ENCODE measurements around the gene ZBTB8A.
A peak's percentile ranks its signal among the peaks of the same experiment; 100 is the strongest.
"Not testable (repeated sequence)": the region's sequence is repeated elsewhere in the genome, so short reads cannot be mapped to it uniquely, and the experiment has no call there.

ZBTB8A gene

GRCh38 chr1:32622205-32622604 is 83.0 kb downstream of the ZBTB8A start:
- DNase-seq (ENCODE audit: low read depth): no peak

DNA sequence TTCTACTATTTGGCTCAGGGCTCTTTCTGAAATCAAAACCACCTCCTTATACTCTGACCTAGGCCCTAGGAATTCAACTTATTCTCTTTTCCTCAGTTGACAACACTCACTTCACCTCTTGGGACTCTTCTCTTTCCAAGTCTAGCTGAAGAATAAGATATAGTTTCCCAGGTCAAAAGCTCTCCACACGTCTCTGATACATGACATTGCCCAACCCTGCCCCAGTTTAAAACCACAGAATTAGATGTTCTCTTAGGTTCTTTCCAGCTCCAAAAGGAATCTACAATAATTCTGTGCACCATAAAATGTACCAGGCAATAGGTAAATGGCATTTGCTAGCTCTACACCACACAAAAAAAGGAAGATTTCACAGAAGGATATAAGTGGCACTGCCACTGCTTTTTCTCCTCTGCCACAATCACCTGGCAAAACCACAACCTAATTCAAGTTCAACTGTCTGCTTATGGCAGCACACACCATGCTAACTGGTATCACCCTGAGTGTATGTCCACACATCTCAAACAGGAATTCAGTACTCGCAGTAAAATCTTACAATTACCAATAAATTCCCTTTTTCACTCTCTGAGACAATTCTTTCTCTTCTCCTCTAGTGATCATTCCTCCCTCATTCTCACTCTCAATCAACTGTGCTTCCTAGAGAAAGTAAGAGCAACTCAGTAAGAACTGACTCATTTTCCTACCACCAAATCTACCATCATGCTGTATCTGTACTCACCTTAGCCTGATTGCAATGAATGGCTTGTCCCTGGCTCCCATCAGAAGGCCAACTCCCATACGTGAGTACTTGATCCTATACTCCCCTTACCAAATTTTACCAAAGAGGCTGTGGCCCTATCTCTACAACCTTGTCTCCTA is 83.8 kb downstream of the ZBTB8A start:
- no peak for DNase-seq (ENCODE audit: low read depth)

DNA sequence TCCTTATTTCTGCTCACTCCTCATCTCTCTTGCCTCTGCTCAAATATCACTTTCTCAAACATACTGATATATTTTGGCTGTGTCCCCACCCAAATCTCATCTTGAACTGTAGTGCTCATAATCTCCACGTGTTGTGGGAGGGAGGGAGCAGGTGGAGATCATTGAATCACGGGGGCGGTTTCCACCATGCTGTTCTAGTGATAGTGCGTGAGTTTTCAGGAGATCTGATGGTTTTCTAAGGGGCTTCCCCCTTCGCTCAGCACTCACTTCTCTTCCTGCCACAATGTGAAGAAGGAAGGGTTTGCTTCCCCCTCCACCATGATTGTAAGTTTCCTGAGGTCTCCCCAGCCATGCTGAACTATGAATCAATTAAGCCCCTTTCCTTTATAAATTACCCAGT is 84.5 kb downstream of the ZBTB8A start:
- peak; percentile 39 for DNase-seq (ENCODE audit: low read depth)

- no peak for DNase-seq (ENCODE audit: low read depth)
Measured at GRCh38 chr1:32626176-32626575, 86.9 kb downstream of the ZBTB8A start.

- no peak for DNase-seq (ENCODE audit: low read depth)
Measured at GRCh38 chr1:32627596-32628162, 88.5 kb downstream of the ZBTB8A start.

- not testable (repeated sequence) for DNase-seq (ENCODE audit: low read depth)
Measured at GRCh38 chr1:32630173-32630572, 90.9 kb downstream of the ZBTB8A start.

DNA sequence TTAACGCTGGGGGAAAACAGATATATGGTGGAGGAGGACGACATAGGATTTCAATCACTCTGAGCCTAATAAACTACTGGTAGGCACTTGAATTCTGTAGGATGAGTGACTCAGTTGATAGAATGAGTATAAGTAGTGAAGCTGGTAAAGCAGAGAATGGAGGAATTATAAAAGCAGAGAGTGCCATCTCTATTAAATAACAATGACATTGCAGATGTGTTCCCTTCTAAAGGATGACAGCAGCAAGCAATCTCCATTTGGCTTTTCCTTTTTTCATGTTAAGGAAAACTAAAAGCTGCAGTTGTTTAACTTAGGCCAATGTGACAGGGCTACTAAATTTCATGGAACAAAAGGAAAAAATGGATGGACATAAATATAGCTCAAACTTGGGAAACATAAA is 93.6 kb downstream of the ZBTB8A start:
- no peak for DNase-seq (ENCODE audit: low read depth)

DNA sequence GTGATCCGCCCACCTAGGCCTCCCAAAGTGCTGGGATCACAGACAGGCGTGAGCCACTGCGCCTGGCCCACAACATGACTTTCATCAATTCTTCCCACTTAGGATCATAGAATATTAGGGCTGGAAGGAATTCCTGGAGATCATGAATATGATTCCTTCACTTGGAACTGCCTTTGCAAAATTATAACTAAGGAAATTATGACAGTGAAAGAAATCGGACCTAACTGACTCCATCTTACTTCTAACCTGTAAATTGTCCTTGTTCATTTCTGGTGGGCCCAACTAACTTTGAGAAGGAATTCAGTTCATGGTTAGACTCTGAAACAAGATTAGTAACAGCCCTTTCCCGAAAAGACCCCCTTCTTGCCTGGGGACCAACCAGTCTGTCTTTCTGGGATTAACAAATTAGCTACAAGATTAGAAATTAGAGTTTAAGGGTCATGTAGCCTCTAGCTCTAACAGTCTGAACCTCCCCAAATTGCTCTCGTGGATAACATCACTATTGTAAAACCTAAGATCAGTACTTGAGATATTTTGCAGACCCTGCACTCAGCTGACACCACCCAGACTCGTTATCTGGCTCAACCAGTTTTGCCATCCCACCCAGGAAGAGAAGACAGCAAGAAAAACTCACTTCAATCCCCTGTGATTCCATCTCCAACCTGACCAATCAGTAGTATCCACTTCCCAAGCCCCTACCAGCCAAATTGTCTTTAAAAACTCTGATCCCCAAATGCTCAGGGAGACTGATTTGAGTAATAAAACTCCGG is 96.5 kb downstream of the ZBTB8A start:
- no peak for DNase-seq (ENCODE audit: low read depth)

DNA sequence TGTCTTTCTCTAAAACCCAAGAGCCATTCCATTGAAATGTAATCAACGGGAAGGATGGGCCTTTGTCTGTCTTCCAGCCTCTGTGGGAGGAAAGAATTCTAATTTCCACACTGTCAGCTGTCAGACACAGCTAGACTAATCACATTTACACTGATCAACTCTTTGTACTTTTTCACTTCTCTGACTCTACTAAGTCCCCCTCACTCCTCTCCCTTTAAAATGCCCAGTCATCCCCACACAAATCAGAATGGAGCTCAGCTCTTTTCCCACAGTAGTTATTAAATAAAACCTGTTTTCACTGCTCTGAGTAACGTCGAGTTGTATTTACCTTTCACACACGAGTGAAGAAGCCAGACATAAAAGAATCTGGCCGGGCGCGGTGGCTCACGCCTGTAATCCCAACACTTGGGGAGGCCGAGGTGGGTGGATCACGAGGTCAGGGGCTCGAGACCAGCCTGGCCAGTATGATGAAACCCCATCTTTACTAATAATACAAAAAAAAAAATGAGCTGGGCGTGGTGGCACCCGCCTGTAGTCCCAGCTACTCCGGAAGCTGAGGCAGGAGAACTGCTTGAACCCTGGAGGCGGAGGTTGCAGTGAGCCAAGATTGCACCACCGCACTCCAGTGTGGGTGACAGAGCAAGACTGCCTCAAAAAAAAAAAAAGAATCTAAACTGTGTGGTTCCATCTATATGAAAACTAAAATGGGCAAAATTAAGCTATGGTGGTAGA is 97.9 kb downstream of the ZBTB8A start:
- no peak for DNase-seq (ENCODE audit: low read depth)

GRCh38 chr1:32639489-32640075 is 100.4 kb downstream of the ZBTB8A start:
- DNase-seq (ENCODE audit: low read depth): no peak

DNA sequence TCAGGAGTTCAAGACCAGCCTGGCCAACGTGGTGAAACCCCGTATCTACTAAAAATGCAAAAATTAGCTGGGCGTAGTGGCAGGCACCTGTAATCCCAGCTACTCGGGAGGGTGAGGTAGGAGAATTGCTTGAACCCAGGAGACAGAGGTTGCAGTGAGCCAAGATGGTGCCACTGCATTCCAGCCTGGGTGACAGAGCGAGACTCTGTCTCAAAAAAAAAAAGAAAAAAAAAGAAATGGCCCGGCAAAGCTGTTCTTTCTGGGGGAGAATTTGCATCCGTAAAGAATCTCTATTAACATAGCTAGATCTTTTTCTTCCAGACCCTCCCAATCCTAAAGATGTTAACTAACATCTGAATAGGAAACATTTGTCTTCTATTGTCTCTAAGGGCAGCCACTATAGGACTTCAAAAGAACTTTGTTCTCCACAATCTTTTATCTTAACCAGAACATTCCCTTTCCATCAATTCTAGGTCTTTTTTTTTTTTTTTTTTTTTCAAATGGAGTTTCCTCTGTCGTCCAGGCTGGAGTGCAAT is 103.1 kb downstream of the ZBTB8A start:
- not testable (repeated sequence) for DNase-seq (ENCODE audit: low read depth)

DNA sequence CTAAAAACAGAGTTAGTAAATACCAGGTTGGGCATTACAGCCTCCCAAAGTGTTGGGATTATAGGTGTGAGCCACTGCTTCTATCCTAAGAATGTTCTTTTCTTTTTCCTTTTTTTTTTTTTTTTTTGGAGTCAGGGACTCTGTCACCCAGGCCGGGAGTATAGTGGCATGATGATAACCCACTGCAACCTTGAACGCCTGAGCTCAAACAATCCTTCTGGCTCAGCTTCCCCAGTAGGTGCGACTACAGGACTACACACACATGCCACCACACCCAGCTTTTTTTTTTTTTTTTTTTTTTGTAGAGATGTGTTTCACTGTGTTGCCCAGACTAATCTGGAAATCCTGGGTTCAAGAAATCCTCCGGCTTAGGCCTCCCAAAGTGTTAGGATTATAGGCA is 105.2 kb downstream of the ZBTB8A start:
- no peak for DNase-seq (ENCODE audit: low read depth)

GRCh38 chr1:32647308-32648134 is 108.3 kb downstream of the ZBTB8A start:
- DNase-seq (ENCODE audit: low read depth): no peak

- DNase-seq (ENCODE audit: low read depth): peak; percentile 80
Measured at GRCh38 chr1:32650248-32650751, 111.1 kb downstream of the ZBTB8A start, which contains the start of gene ZBTB8OS. ZBTB8OS (minus strand) TSS chr1:32650550; CDS start chr1:32650529, 21 bp downstream.

- peak; percentile 99 for DNase-seq (ENCODE audit: low read depth)
Measured at GRCh38 chr1:32650752-32651460, 111.7 kb downstream of the ZBTB8A start, which contains the start of gene RBBP4. RBBP4 (plus strand) TSS chr1:32651208; CDS start chr1:32651307, 99 bp downstream.

- no peak for DNase-seq (ENCODE audit: low read depth)
Measured at GRCh38 chr1:32651461-32652073, 112.3 kb downstream of the ZBTB8A start.

- no peak for DNase-seq (ENCODE audit: low read depth)
Measured at GRCh38 chr1:32652244-32652962, 113.2 kb downstream of the ZBTB8A start.
